Esophagus squamous epithelium (tissue), 5 donors: Measurements from ENCODE around the gene SHANK2. TPM values are rescaled to one million over a fixed set of nuclear protein-coding genes. Genes with fewer than 3 reads are reported as not detected.

Experiments used
- DNase-seq: peaks from one replicate; lab custom pipeline; 2025; lab: John Stamatoyannopoulos, UW
- H3K27ac ChIP-seq, 4 donors: fragments of 200-600 bp; sonication (generic); one replicate each; pipeline ENCODE4 v1.5.1; 2016 to 2019; ENCODE audit warnings: mild to moderate bottlenecking in 1 of 4
- H3K27me3 ChIP-seq, 4 donors: fragments of 200-600 bp; sonication (generic); 1 replicate in 3 of 4; 2 replicates in 1 of 4; pipeline versions ENCODE4 v1.5.1 to v1.6.0; 2017 to 2021; ENCODE audit warnings: antibody characterized with exemption in 1 of 4
- H3K36me3 ChIP-seq, 3 donors: fragments of 200-600 bp; sonication (generic); one replicate each; pipeline ENCODE4 v1.5.1; 2016 to 2019
- H3K4me1 ChIP-seq, 3 donors: fragments of 200-600 bp; sonication (generic); one replicate each; pipeline ENCODE4 v1.5.1; 2017 to 2019
- H3K4me3 ChIP-seq, 4 donors: fragments of 200-600 bp; sonication (generic); 1 replicate in 3 of 4; 2 replicates in 1 of 4; pipeline ENCODE4 v1.5.1; 2016 to 2019; ENCODE audit warnings: mild to moderate bottlenecking in 2 of 4, moderate library complexity in 1 of 4
- H3K9me3 ChIP-seq, 3 donors: fragments of 200-600 bp; sonication (generic); one replicate each; pipeline ENCODE4 v1.5.1; 2016 to 2019
- POLR2A ChIP-seq, 4 donors: fragments of 450-650 bp; IDR thresholded peaks; one replicate each; pipeline ENCODE4 v1.6.1; 2017; ENCODE audit warnings: antibody characterized with exemption in 4 of 4, mild to moderate bottlenecking in 4 of 4, moderate library complexity in 3 of 4
- WGBS, 2 donors: methylation state at CpG; one replicate each; pipeline ENCODE4 v1.1.5; 2018; 5-methylcytosine and 5-hydroxymethylcytosine counted together
- intact Hi-C: fragments of 100-400 bp; cut with DNase I; formaldehyde crosslinking; loops from one replicate; pipeline ENCODE4 v1.15.0; 2022
- total RNA-seq, 4 donors: library from RNA; depleted of rRNA; stranded (reverse); fragments of >200 nt; gene quantifications; one replicate each; pipeline ENCODE4 v1.1.0, GENCODE V29; 2016
- TF ChIP-seq, protein P1 (sequence below), 6 experiments: fragments of 450-650 bp in 4 of 6; fragments of 200-600 bp in 2 of 6; sonication (generic) in 2 of 6; IDR thresholded peaks; one replicate each; pipeline ENCODE4 v1.5.1; 2016 to 2019; ENCODE audit warnings: antibody characterized with exemption in 6 of 6, mild to moderate bottlenecking in 4 of 6, moderate library complexity in 4 of 6
- donor health status: DM: yes; HTN: yes; CAD: no.

The SHANK2 gene
- total RNA-seq, 4 donors from 2014 or later = 2.5 to 12.6 (median 4.8) TPM

- TF ChIP-seq, protein P1, sequence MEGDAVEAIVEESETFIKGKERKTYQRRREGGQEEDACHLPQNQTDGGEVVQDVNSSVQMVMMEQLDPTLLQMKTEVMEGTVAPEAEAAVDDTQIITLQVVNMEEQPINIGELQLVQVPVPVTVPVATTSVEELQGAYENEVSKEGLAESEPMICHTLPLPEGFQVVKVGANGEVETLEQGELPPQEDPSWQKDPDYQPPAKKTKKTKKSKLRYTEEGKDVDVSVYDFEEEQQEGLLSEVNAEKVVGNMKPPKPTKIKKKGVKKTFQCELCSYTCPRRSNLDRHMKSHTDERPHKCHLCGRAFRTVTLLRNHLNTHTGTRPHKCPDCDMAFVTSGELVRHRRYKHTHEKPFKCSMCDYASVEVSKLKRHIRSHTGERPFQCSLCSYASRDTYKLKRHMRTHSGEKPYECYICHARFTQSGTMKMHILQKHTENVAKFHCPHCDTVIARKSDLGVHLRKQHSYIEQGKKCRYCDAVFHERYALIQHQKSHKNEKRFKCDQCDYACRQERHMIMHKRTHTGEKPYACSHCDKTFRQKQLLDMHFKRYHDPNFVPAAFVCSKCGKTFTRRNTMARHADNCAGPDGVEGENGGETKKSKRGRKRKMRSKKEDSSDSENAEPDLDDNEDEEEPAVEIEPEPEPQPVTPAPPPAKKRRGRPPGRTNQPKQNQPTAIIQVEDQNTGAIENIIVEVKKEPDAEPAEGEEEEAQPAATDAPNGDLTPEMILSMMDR (IDR thresholded peaks at IDR 0.05) = no peak
- TF ChIP-seq POLR2A (IDR thresholded peaks at IDR 0.05) = no peak
- intact Hi-C loops = no loop called here
- peaks cover 0 to 86% (median 5%) of the 10 kb centered on the region in 4 donors for H3K27me3 ChIP-seq
- H3K36me3 ChIP-seq = no peaks in the 10 kb centered on the region
- no peak overlapping the region for H3K27ac ChIP-seq
- 81 to 90% methylated on average over 4 to 5 of the region's 6 CpGs for WGBS, 2 donors
- no peaks in the 10 kb centered on the region for H3K9me3 ChIP-seq
- DNase-seq = no peak
- no peak overlapping the region for H3K4me3 ChIP-seq
- peaks cover 13 to 43% (median 20%) of the 10 kb centered on the region in 3 donors for H3K4me1 ChIP-seq
Observed at GRCh38 chr11:71249301-71249700, 3.1 kb downstream of the SHANK2 start.

- Histone ChIP-seq H3K9me3 (no peaks in the 10 kb centered on the region), H3K27me3 (peaks cover 0 to 80% (median 5%) of the 10 kb centered on the region in 4 donors), H3K27ac (no peak overlapping the region), H3K4me3 (no peak overlapping the region), H3K36me3 (no peaks in the 10 kb centered on the region), H3K4me1 (peaks cover 13 to 39% (median 20%) of the 10 kb centered on the region in 3 donors)
- intact Hi-C loops = no loop called here
- no peak for DNase-seq
- TF ChIP-seq, protein P1 (IDR thresholded peaks at IDR 0.05) = no peak
- TF ChIP-seq POLR2A (IDR thresholded peaks at IDR 0.05) = no peak
- WGBS, 2 donors = 67 to 70% methylated on average over 2 to 5 of the region's 9 CpGs
Observed at GRCh38 chr11:71248656-71249055, 3.7 kb downstream of the SHANK2 start.

DNA sequence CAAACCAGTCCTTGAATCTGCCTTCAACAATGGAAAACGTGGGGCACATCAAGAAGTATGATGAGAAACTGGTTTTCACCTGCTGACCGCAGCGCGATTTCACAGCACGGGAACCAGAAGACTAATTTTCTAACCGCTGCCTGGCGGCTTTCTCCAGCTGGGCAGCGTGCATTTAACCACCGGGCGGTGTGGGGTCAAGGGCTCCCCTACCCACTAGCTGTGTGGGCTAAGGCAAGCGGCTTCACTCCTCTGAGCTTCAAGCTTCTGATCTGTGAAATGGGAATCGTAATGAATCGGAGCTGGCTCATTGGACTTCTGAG, 4.2 kb downstream of the SHANK2 start:
- intact Hi-C loops = no loop called here
- DNase-seq = no peak
- no peak for TF ChIP-seq POLR2A (IDR thresholded peaks at IDR 0.05)
- TF ChIP-seq, protein P1 (IDR thresholded peaks at IDR 0.05) = no peak
- peaks cover 12 to 35% (median 20%) of the 10 kb centered on the region in 3 donors for H3K4me1 ChIP-seq
- H3K27ac ChIP-seq = no peak overlapping the region
- H3K4me3 ChIP-seq = no peak overlapping the region
- 90 to 99% methylated on average over 7 to 9 of the region's 13 CpGs for WGBS, 2 donors
- peaks cover 0 to 75% (median 5%) of the 10 kb centered on the region in 4 donors for H3K27me3 ChIP-seq
- H3K9me3 ChIP-seq = no peaks in the 10 kb centered on the region
- no peaks in the 10 kb centered on the region for H3K36me3 ChIP-seq

GRCh38 chr11:71247551-71248250, 4.7 kb downstream of the SHANK2 start:
- TF ChIP-seq POLR2A (IDR thresholded peaks at IDR 0.05) = no peak
- intact Hi-C loops = no loop called here
- Histone ChIP-seq H3K4me3 (no peak overlapping the region), H3K27ac (no peak overlapping the region), H3K9me3 (no peaks in the 10 kb centered on the region), H3K36me3 (no peaks in the 10 kb centered on the region), H3K4me1 (peaks cover 8 to 30% (median 19%) of the 10 kb centered on the region in 3 donors), H3K27me3 (peaks cover 0 to 70% (median 5%) of the 10 kb centered on the region in 4 donors)
- WGBS, 2 donors = 43 to 53% methylated on average over 2 to 14 of the region's 16 CpGs
- DNase-seq = no peak

- WGBS, 2 donors = 47 to 60% methylated on average over 2 to 3 of the region's 3 CpGs
- Histone ChIP-seq H3K36me3 (no peaks in the 10 kb centered on the region), H3K4me3 (no peak overlapping the region), H3K4me1 (peaks cover 4 to 19% (median 7%) of the 10 kb centered on the region in 3 donors), H3K9me3 (no peaks in the 10 kb centered on the region), H3K27me3 (peaks cover 0 to 64% (median 5%) of the 10 kb centered on the region in 4 donors), H3K27ac (no peak overlapping the region)
- TF ChIP-seq, protein P1 (IDR thresholded peaks at IDR 0.05) = no peak
- no peak for TF ChIP-seq POLR2A (IDR thresholded peaks at IDR 0.05)
- intact Hi-C loops = no loop called here
- no peak for DNase-seq
Observed at GRCh38 chr11:71246559-71246958, 5.8 kb downstream of the SHANK2 start.
